Measurements from ENCODE around the gene RNF220. TPM values are rescaled to one million over a fixed set of nuclear protein-coding genes. Genes with fewer than 3 reads are reported as not detected.
A peak's percentile ranks its signal among the peaks of the same experiment; 100 is the strongest.

RNF220 gene
- total and polyA plus RNA-seq, 9 of the 15 experiments (the other 6 are each of a cell fraction or from before 2014, with no cell fraction given), result 5.1 to 117 (median 66.9) TPM

- TF ChIP-seq CBX2 (IDR thresholded peaks at IDR 0.05; ENCODE audit: insufficient read depth, low read length, poor library complexity, severe bottlenecking) (no peak), CCAR2 (IDR thresholded peaks at IDR 0.05; ENCODE audit: low read depth, low read length) (no peak), FOXK1 (CRISPR knock-in tag; IDR thresholded peaks at IDR 0.05; ENCODE audit: borderline replicate concordance) (no peak), ZNF12 (CRISPR knock-in tag; IDR thresholded peaks at IDR 0.05) (no peak), FOSL1 (tag; conservative IDR thresholded peaks at IDR 0.05) (peak; percentile 82), TCF7L2 (IDR thresholded peaks at IDR 0.05; ENCODE audit: low read depth, low read length) (no peak), ZNF239 (CRISPR knock-in tag; IDR thresholded peaks at IDR 0.05) (no peak), ZNF184 (CRISPR knock-in tag; IDR thresholded peaks at IDR 0.05) (no peak), TEAD4 (IDR thresholded peaks at IDR 0.05; ENCODE audit: low read length) (peak; percentile 66; the same call in 1 of the 2 replicates), TEAD4 (CRISPR knock-in tag; IDR thresholded peaks at IDR 0.05; ENCODE audit: borderline replicate concordance) (no peak), ZNF699 (CRISPR knock-in tag; IDR thresholded peaks at IDR 0.05; ENCODE audit: insufficient replicate concordance) (no peak), FOS (IDR thresholded peaks at IDR 0.05; ENCODE audit: extremely low read depth, insufficient read length) (no peak), MEF2D (tag; conservative IDR thresholded peaks at IDR 0.05; ENCODE audit: low read depth) (peak; percentile 80), NCOR1 (IDR thresholded peaks at IDR 0.05) (no peak; the same call in 1 of the 2 replicates), ZBED1 (IDR thresholded peaks at IDR 0.05) (no peak), ZNF431 (CRISPR knock-in tag; IDR thresholded peaks at IDR 0.05) (no peak), TSHZ1 (CRISPR knock-in tag; IDR thresholded peaks at IDR 0.05) (no peak), CBFA2T3 (IDR thresholded peaks at IDR 0.05) (peak; percentile 34; the same call in 1 of the 2 replicates), TRIM24 (IDR thresholded peaks at IDR 0.05) (no peak)
- TF ChIP-seq, protein P1, sequence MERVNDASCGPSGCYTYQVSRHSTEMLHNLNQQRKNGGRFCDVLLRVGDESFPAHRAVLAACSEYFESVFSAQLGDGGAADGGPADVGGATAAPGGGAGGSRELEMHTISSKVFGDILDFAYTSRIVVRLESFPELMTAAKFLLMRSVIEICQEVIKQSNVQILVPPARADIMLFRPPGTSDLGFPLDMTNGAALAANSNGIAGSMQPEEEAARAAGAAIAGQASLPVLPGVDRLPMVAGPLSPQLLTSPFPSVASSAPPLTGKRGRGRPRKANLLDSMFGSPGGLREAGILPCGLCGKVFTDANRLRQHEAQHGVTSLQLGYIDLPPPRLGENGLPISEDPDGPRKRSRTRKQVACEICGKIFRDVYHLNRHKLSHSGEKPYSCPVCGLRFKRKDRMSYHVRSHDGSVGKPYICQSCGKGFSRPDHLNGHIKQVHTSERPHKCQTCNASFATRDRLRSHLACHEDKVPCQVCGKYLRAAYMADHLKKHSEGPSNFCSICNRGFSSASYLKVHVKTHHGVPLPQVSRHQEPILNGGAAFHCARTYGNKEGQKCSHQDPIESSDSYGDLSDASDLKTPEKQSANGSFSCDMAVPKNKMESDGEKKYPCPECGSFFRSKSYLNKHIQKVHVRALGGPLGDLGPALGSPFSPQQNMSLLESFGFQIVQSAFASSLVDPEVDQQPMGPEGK (CRISPR knock-in tag; IDR thresholded peaks at IDR 0.05; ENCODE audit: borderline replicate concordance), result no peak
- TF ChIP-seq, protein P2, sequence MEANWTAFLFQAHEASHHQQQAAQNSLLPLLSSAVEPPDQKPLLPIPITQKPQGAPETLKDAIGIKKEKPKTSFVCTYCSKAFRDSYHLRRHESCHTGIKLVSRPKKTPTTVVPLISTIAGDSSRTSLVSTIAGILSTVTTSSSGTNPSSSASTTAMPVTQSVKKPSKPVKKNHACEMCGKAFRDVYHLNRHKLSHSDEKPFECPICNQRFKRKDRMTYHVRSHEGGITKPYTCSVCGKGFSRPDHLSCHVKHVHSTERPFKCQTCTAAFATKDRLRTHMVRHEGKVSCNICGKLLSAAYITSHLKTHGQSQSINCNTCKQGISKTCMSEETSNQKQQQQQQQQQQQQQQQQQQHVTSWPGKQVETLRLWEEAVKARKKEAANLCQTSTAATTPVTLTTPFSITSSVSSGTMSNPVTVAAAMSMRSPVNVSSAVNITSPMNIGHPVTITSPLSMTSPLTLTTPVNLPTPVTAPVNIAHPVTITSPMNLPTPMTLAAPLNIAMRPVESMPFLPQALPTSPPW (CRISPR knock-in tag; IDR thresholded peaks at IDR 0.05), result no peak
- TF ChIP-seq, protein P3, sequence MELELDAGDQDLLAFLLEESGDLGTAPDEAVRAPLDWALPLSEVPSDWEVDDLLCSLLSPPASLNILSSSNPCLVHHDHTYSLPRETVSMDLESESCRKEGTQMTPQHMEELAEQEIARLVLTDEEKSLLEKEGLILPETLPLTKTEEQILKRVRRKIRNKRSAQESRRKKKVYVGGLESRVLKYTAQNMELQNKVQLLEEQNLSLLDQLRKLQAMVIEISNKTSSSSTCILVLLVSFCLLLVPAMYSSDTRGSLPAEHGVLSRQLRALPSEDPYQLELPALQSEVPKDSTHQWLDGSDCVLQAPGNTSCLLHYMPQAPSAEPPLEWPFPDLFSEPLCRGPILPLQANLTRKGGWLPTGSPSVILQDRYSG (tag; conservative IDR thresholded peaks at IDR 0.05; ENCODE audit: low read depth), result no peak
These were observed 271.6 kb downstream of the RNF220 start (continued) for GRCh38 chr1:44676484-44677200.

Measured in K562 (cell line).